GM18508 (cell line): ENCODE measurements around the gene QRICH2.
"Not testable (repeated sequence)": the region's sequence is repeated elsewhere in the genome, so short reads cannot be mapped to it uniquely, and the experiment has no call there.

Experiments used
- ATAC-seq: cut with Tn5 transposase; IDR thresholded peaks from one replicate; pipeline ENCODE4 v1.9.1; 2021; ENCODE audit warnings: moderate number of reproducible peaks; ENCODE audit not compliant: insufficient read depth, unreplicated experiment

The QRICH2 gene

GRCh38 chr17:76333673-76334505, 25.8 kb upstream of the QRICH2 start:
- ATAC-seq: no peak

GRCh38 chr17:76331083-76331482, 23.0 kb upstream of the QRICH2 start:
- ATAC-seq: no peak

GRCh38 chr17:76329664-76330063, 21.6 kb upstream of the QRICH2 start:
- ATAC-seq: no peak

- ATAC-seq: no peak
Observed at GRCh38 chr17:76327696-76328095, 19.6 kb upstream of the QRICH2 start.

- no peak for ATAC-seq
Observed at GRCh38 chr17:76326306-76326705, 18.2 kb upstream of the QRICH2 start.

GRCh38 chr17:76318586-76318985, 10.5 kb upstream of the QRICH2 start:
- ATAC-seq: no peak

GRCh38 chr17:76317535-76317934, 9.5 kb upstream of the QRICH2 start:
- no peak for ATAC-seq

GRCh38 chr17:76314392-76315227, 6.5 kb upstream of the QRICH2 start:
- no peak for ATAC-seq

GRCh38 chr17:76312735-76313134, 4.7 kb upstream of the QRICH2 start:
- no peak for ATAC-seq

GRCh38 chr17:76309461-76309860, 1.4 kb upstream of the QRICH2 start:
- no peak for ATAC-seq

- ATAC-seq: no peak
Observed at GRCh38 chr17:76307299-76307965, 644 bp downstream of the QRICH2 start.

GRCh38 chr17:76305135-76305454, 3.0 kb downstream of the QRICH2 start:
- ATAC-seq: not testable (repeated sequence)

GRCh38 chr17:76304226-76305134, 3.6 kb downstream of the QRICH2 start:
- ATAC-seq: no peak

GRCh38 chr17:76297436-76297835, 10.6 kb downstream of the QRICH2 start:
- ATAC-seq: no peak

- ATAC-seq: no peak
Observed at GRCh38 chr17:76296889-76297288, 11.2 kb downstream of the QRICH2 start.

GRCh38 chr17:76296186-76296585, 11.9 kb downstream of the QRICH2 start:
- no peak for ATAC-seq

GRCh38 chr17:76293106-76293505, 15.0 kb downstream of the QRICH2 start:
- ATAC-seq: no peak

GRCh38 chr17:76292567-76292966, 15.5 kb downstream of the QRICH2 start:
- no peak for ATAC-seq

GRCh38 chr17:76281573-76282371, 26.3 kb downstream of the QRICH2 start:
- no peak for ATAC-seq
